GM18867 (cell line): ENCODE measurements around the gene ETFB.
A peak's percentile ranks its signal among the peaks of the same experiment; 100 is the strongest.
"Not testable (repeated sequence)": the region's sequence is repeated elsewhere in the genome, so short reads cannot be mapped to it uniquely, and the experiment has no call there.

ENCODE experiments used
- ATAC-seq: cut with Tn5 transposase; IDR thresholded peaks from one replicate; pipeline ENCODE4 v1.9.1; 2021; ENCODE audit warnings: mild to moderate bottlenecking, moderate library complexity; ENCODE audit not compliant: unreplicated experiment

ETFB gene

GRCh38 chr19:51365965-51366388 is at the start of gene ETFB:
Gene ETFB, minus strand, starts transcription at chr19:51366388. Its CDS starts 62 bp downstream, at chr19:51366326.
- ATAC-seq, result no peak

GRCh38 chr19:51415187-51415586 is 49.0 kb upstream of the ETFB start:
- ATAC-seq, result no peak

- ATAC-seq, result no peak
These were observed 45.0 kb upstream of the ETFB start for GRCh38 chr19:51410950-51411748.

- no peak for ATAC-seq
These were observed 41.4 kb upstream of the ETFB start for GRCh38 chr19:51407511-51408131.

GRCh38 chr19:51402117-51402516 is 35.9 kb upstream of the ETFB start:
- ATAC-seq, result no peak

GRCh38 chr19:51399936-51400335 is 33.7 kb upstream of the ETFB start:
- ATAC-seq, result not testable (repeated sequence)

GRCh38 chr19:51399231-51399630 is 33.0 kb upstream of the ETFB start:
- ATAC-seq, result no peak

- ATAC-seq, result no peak
These were observed 32.0 kb upstream of the ETFB start for GRCh38 chr19:51398096-51398704.

- not testable (repeated sequence) for ATAC-seq
These were observed 31.3 kb upstream of the ETFB start for GRCh38 chr19:51397453-51397852.

- ATAC-seq, result no peak
These were observed 30.0 kb upstream of the ETFB start for GRCh38 chr19:51396175-51396574.

GRCh38 chr19:51394050-51394836 is 28.1 kb upstream of the ETFB start:
- ATAC-seq, result peak; percentile 84

GRCh38 chr19:51392701-51393100 is 26.5 kb upstream of the ETFB start:
- no peak for ATAC-seq

GRCh38 chr19:51391073-51391611 is 25.0 kb upstream of the ETFB start:
- ATAC-seq, result no peak

- no peak for ATAC-seq
These were observed 23.0 kb upstream of the ETFB start for GRCh38 chr19:51389143-51389542.

GRCh38 chr19:51387924-51388389 is 21.8 kb upstream of the ETFB start, which contains the start of gene LIM2:
Gene LIM2, minus strand, starts transcription at chr19:51387974. Its CDS starts 531 bp downstream, at chr19:51387443.
- no peak for ATAC-seq

GRCh38 chr19:51386882-51387520 is 20.8 kb upstream of the ETFB start:
- ATAC-seq, result no peak

- no peak for ATAC-seq
These were observed 15.8 kb upstream of the ETFB start for GRCh38 chr19:51382004-51382403.

GRCh38 chr19:51380379-51380778 is 14.2 kb upstream of the ETFB start:
- ATAC-seq, result no peak

GRCh38 chr19:51377422-51377821 is 11.2 kb upstream of the ETFB start:
- no peak for ATAC-seq
